ENCODE results near the gene UNC13C. TPM values are rescaled to one million over a fixed set of nuclear protein-coding genes. Genes with fewer than 3 reads are reported as not detected.

Gene UNC13C
- total and polyA plus RNA-seq, 2 donors (not counting 3 experiments of a cell fraction or from before 2014, with no cell fraction given), result not detected

DNA sequence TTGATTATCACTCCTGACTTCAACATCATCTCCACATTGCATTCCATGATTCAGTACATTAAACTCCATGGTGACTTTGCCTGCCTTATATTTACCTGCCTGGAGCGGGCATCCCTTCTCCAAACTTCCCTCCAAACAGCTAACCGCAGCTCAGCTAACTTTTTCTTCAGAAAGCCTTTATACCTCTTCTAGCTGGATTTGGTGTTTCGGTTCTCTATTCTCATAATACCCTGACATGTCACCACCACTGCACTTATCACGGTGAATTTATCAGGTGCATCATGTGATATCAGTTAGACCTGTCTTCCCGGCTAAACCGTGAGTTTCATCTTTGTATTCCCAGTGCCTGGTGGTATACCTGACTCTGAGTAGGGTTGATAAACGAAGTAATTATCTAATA is 367.6 kb downstream of the UNC13C start:
- Histone ChIP-seq H3K36me3 (ENCODE audit: control insufficient read depth in 2 of 2, extremely low read depth in 1 of 2, insufficient read depth in 2 of 2, low read length in 2 of 2) (no peaks in the 10 kb centered on the region), H3K4me1 (ENCODE audit: control insufficient read depth, extremely low read depth, insufficient read depth, low read length) (no peaks in the 10 kb centered on the region), H3K27ac (ENCODE audit: insufficient read depth, low read depth, low read length) (no peak overlapping the region), H4K20me1 (replicated peaks; ENCODE audit: control insufficient read depth, extremely low read depth, insufficient read depth, low read length) (no peaks in the 10 kb centered on the region), H3K79me2 (ENCODE audit: control insufficient read depth, insufficient read depth, low read length) (no peaks in the 10 kb centered on the region), H3K4me3 (replicated peaks in 1 of 3; ENCODE audit: insufficient read depth in 1 of 3, low read depth in 1 of 3, low read length in 3 of 3) (no peak overlapping the region), H3K9ac (replicated peaks; ENCODE audit: extremely low read depth, insufficient read depth, low read length) (no peak overlapping the region), H3K4me2 (ENCODE audit: insufficient read depth, low read length) (no peak overlapping the region), H3K9me1 (replicated peaks; ENCODE audit: control insufficient read depth, extremely low read depth, insufficient read depth, low read length) (no peaks in the 10 kb centered on the region), H2AFZ (ENCODE audit: low read depth, low read length) (no peak overlapping the region), H3K9me3 (replicated peaks; ENCODE audit: control insufficient read depth, insufficient read depth, low read length) (no peaks in the 10 kb centered on the region), H3K27me3 (ENCODE audit: control insufficient read depth in 2 of 2, insufficient read depth in 2 of 2, low read length in 2 of 2) (no peaks in the 10 kb centered on the region)
- CTCF ChIA-PET, result interaction anchor here (0.7 kb wide), 1 partner anchor 19 kb away, joined by 3 read pairs; no protein-coding TSS in a partner anchor
- POLR2A ChIA-PET, result no interaction called here
- DNase-seq (ENCODE audit: low read depth, low spot score), result no peak
- TF ChIP-seq, protein P1, sequence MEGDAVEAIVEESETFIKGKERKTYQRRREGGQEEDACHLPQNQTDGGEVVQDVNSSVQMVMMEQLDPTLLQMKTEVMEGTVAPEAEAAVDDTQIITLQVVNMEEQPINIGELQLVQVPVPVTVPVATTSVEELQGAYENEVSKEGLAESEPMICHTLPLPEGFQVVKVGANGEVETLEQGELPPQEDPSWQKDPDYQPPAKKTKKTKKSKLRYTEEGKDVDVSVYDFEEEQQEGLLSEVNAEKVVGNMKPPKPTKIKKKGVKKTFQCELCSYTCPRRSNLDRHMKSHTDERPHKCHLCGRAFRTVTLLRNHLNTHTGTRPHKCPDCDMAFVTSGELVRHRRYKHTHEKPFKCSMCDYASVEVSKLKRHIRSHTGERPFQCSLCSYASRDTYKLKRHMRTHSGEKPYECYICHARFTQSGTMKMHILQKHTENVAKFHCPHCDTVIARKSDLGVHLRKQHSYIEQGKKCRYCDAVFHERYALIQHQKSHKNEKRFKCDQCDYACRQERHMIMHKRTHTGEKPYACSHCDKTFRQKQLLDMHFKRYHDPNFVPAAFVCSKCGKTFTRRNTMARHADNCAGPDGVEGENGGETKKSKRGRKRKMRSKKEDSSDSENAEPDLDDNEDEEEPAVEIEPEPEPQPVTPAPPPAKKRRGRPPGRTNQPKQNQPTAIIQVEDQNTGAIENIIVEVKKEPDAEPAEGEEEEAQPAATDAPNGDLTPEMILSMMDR (IDR thresholded peaks at IDR 0.05; ENCODE audit: extremely low read depth in 1 of 2, insufficient read depth in 1 of 2, low read depth in 1 of 2, low read length in 2 of 2), result no peak
- TF ChIP-seq POLR2AphosphoS5 (IDR thresholded peaks at IDR 0.05; ENCODE audit: insufficient read depth, low read depth, low read length) (no peak), POLR2A (IDR thresholded peaks at IDR 0.05; ENCODE audit: low read depth, low read length) (no peak), JUN (IDR thresholded peaks at IDR 0.05; ENCODE audit: borderline replicate concordance, insufficient read depth, insufficient read length, low read depth) (no peak), EZH2 (IDR thresholded peaks at IDR 0.05; ENCODE audit: borderline replicate concordance, low read depth, low read length, severe bottlenecking) (no peak), GATA2 (IDR thresholded peaks at IDR 0.05; ENCODE audit: insufficient read depth, insufficient read length, low read depth, low read length) (no peak), MYC (IDR thresholded peaks at IDR 0.05; ENCODE audit: low read depth, low read length) (no peak), FOS (IDR thresholded peaks at IDR 0.05; ENCODE audit: borderline replicate concordance, insufficient read depth, low read length) (no peak)
- TF ChIP-seq, protein P2, sequence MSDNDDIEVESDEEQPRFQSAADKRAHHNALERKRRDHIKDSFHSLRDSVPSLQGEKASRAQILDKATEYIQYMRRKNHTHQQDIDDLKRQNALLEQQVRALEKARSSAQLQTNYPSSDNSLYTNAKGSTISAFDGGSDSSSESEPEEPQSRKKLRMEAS (IDR thresholded peaks at IDR 0.05; ENCODE audit: insufficient read depth, insufficient read length), result no peak
- FAIRE-seq, result no peak
- no TSS peak for BruUV-seq (replicated peaks)
- intact Hi-C loops (cut with micrococcal nuclease), result no loop called here
- dilution Hi-C loops (cut with MboI; ENCODE audit: extremely low pct_ligation_motif_present, low sequenced_read_pairs), result no loop called here

All from endothelial cell of umbilical vein (primary cell).